K562 (cell line): ENCODE measurements around the gene RHOB. TPM values are rescaled to one million over a fixed set of nuclear protein-coding genes. Genes with fewer than 3 reads are reported as not detected.

Experiments used
- CBX5 ChIP-seq: IDR thresholded peaks from 2 replicates; pipeline ENCODE4 v1.6.1; 2014; ENCODE audit warnings: low read depth, borderline replicate concordance
- CTCF ChIP-seq, 3 experiments: IDR thresholded peaks in 2 of 3; conservative IDR thresholded peaks in 1 of 3; 2 replicates each; pipeline ENCODE4 v1.5.1; 2011 to 2012; ENCODE audit warnings: low read length in 3 of 3, mild to moderate bottlenecking in 3 of 3, control low read depth in 2 of 3, improper control_type of control experiment in 1 of 3, inconsistent platforms in 1 of 3, low read depth in 1 of 3, mixed read lengths in 1 of 3, moderate library complexity in 1 of 3; ENCODE audit not compliant: insufficient read depth in 2 of 3
- ETV1 ChIP-seq: fragments of 450-650 bp; conservative IDR thresholded peaks from 2 replicates; pipeline ENCODE4 v1.6.1; 2016; ENCODE audit warnings: missing genetic modification characterization, control low read depth, low read depth, missing compliant biosample characterization
- FOXK1 ChIP-seq: sonication (generic); formaldehyde crosslinking; IDR thresholded peaks from 2 replicates; pipeline ENCODE4 v1.8.0; 2022; ENCODE audit warnings: missing genetic modification reagents, mild to moderate bottlenecking, borderline replicate concordance
- GMEB1 ChIP-seq: fragments of 250-450 bp; sonication (Bioruptor Pico); IDR thresholded peaks from 2 replicates; pipeline ENCODE4 v1.4.0; 2020; ENCODE audit warnings: mild to moderate bottlenecking
- GTF2B ChIP-seq: IDR thresholded peaks from 2 replicates; pipeline ENCODE4 v1.6.1; 2011; ENCODE audit not compliant: insufficient read length; ENCODE audit errors: extremely low read depth
- HDAC2 ChIP-seq: fragments of 450-650 bp; IDR thresholded peaks from 2 replicates; pipeline ENCODE4 v1.6.1; 2016; ENCODE audit warnings: mild to moderate bottlenecking
- HMGXB4 ChIP-seq: sonication (generic); formaldehyde crosslinking; IDR thresholded peaks from 2 replicates; pipeline ENCODE4 v1.8.1; 2023; ENCODE audit warnings: mild to moderate bottlenecking, missing genetic modification reagents
- HSF4 ChIP-seq: fragments of 250-450 bp; sonication (Bioruptor Pico); IDR thresholded peaks from 2 replicates; pipeline ENCODE4 v2.1.2; 2022; ENCODE audit warnings: mild to moderate bottlenecking, moderate library complexity, borderline replicate concordance
- L3MBTL2 ChIP-seq: fragments of 450-650 bp; IDR thresholded peaks from 2 replicates; pipeline ENCODE4 v1.6.1; 2016; ENCODE audit warnings: mild to moderate bottlenecking, moderate library complexity
- NFE2L1 ChIP-seq: fragments of 450-650 bp; IDR thresholded peaks from 2 replicates; pipeline ENCODE4 v1.6.1; 2016; ENCODE audit warnings: missing genetic modification characterization, low read depth, mild to moderate bottlenecking, missing compliant biosample characterization, moderate library complexity, borderline replicate concordance
- PHB2 ChIP-seq: fragments of 450-650 bp; IDR thresholded peaks from 2 replicates; pipeline ENCODE4 v1.6.1; 2017; ENCODE audit warnings: low read depth
- PTTG1 ChIP-seq: fragments of 450-650 bp; IDR thresholded peaks from 2 replicates; pipeline ENCODE4 v1.6.1; 2016; ENCODE audit warnings: low read depth, mild to moderate bottlenecking, missing genetic modification characterization, missing compliant biosample characterization
- SRSF3 ChIP-seq: fragments of 200-400 bp; formaldehyde crosslinking; IDR thresholded peaks from 2 replicates; pipeline ENCODE4 v1.6.1; 2016; ENCODE audit warnings: mild to moderate bottlenecking, low read length, moderate library complexity; ENCODE audit not compliant: insufficient read depth
- USF2 ChIP-seq: sonication (generic); formaldehyde crosslinking; IDR thresholded peaks from 2 replicates; pipeline ENCODE4 v1.5.0; 2020; ENCODE audit warnings: missing genetic modification reagents
- ZNF24 ChIP-seq: fragments of 450-650 bp; IDR thresholded peaks from 2 replicates; pipeline ENCODE4 v1.6.1; 2016
- ZNF764 ChIP-seq: fragments of 250-450 bp; sonication (Bioruptor Pico); IDR thresholded peaks from 2 replicates; pipeline ENCODE4 v1.4.0; 2020; ENCODE audit warnings: low read depth, mild to moderate bottlenecking, moderate library complexity
- polyA plus RNA-seq, 8 experiments: library from polyadenylated mRNA; depleted of rRNA in 4 of 8; stranded (reverse) in 5 of 8; unstranded in 3 of 8; fragments of >200 nt; fragmentation: Nextera tagmentation in 2 of 8; fragmentation: Illumina TruSeq in 1 of 8; extraction: Ambion mirVana in 2 of 8; extraction: Trizol in 1 of 8; gene quantifications; 2 replicates each; pipeline versions ENCODE4 v1.2.1 to v1.2.3, GENCODE V29; 2011 to 2014; ENCODE audit warnings: inconsistent platforms in 1 of 8, missing spikeins in 1 of 8
- total RNA-seq, 7 experiments: library from RNA; depleted of rRNA in 6 of 7; stranded (reverse); fragments of >200 nt in 6 of 7; fragmentation: Illumina TruSeq in 2 of 7; extraction: Trizol in 2 of 7; gene quantifications; 2 replicates each; pipeline versions ENCODE4 v1.2.1 to v1.2.3, GENCODE V29; 2011 to 2021; ENCODE audit warnings: low replicate concordance in 1 of 7

Gene RHOB
- total and polyA plus RNA-seq, 9 of the 15 experiments (the other 6 are each of a cell fraction or from before 2014, with no cell fraction given) = 0.07 to 4.8 (median 1.1) TPM

GRCh38 chr2:20424300-20425290 lies 22.3 kb upstream of the RHOB start (continued):
- TF ChIP-seq USF2 (CRISPR knock-in tag) = no peak
- TF ChIP-seq L3MBTL2 = no peak
- no peak for TF ChIP-seq PTTG1 (tag)
- TF ChIP-seq ETV1 (tag) = peak; percentile 75
- TF ChIP-seq CTCF (IDR thresholded peaks at IDR 0.05 in 2 of 3, conservative IDR thresholded peaks at IDR 0.05 in 1 of 3; ENCODE audit: insufficient read depth in 2 of 3, low read depth in 1 of 3, low read length in 3 of 3) = no peak
- no peak for TF ChIP-seq HDAC2
- no peak for TF ChIP-seq SRSF3
- no peak for TF ChIP-seq ZNF24
- TF ChIP-seq GTF2B = no peak
- no peak for TF ChIP-seq ZNF764 (CRISPR knock-in tag)
- TF ChIP-seq NFE2L1 (tag) = no peak
- peak; percentile 19; the same call in 1 of the 2 replicates for TF ChIP-seq CBX5
- no peak for TF ChIP-seq GMEB1 (CRISPR knock-in tag)
- TF ChIP-seq HSF4 (CRISPR knock-in tag) = no peak
- TF ChIP-seq FOXK1 = no peak
- no peak for TF ChIP-seq PHB2
- TF ChIP-seq HMGXB4 (CRISPR knock-in tag) = no peak
